HG03571 (cell line): ENCODE measurements around the gene LEFTY2.
"Not testable (repeated sequence)": the region's sequence is repeated elsewhere in the genome, so short reads cannot be mapped to it uniquely, and the experiment has no call there.

ENCODE experiments used
- ATAC-seq: cut with Tn5 transposase; IDR thresholded peaks from one replicate; pipeline ENCODE4 v1.9.1; 2021; ENCODE audit not compliant: unreplicated experiment

LEFTY2 gene

GRCh38 chr1:225941187-225941941, at the start of gene LEFTY2:
Gene LEFTY2 (minus strand): TSS chr1:225941220. CDS start chr1:225941140, 80 bp downstream.
- no peak for ATAC-seq

DNA sequence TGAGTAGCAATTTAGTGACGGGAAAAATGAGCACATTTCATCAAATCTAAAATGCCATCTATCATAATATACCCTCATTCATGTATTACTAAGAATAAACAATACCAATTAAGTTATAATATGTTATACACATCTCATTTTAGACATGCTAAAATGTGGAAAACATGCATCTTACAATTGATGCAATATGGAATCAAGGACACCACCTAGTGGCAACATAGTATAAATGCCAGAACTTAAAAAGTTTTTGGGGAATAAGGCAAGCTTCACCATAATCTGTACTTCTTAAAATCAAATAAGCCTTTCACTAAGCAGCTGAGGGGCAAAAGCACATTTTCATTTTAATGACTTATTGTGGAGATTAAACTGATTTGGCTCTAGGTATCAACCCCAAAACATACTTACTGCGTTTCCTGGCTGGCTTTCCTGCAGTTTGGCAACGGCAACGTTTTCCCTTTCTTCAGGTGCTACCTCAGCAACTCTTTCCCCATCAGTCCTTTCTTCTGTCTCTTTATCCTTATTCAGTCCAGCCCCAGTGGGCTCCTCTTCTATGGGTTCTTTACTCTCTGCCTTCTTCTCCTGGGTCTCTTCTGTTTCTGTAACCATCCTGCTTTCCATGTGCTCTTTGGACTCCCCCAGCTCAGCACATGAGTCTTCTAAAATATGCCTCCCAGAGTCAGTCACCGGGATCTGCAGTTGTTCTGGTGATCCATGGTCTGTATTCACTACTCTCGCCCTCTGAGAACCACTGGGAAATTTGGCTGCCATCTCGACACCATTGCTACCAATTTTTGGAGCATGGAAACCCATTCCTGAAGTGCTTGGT, 46.7 kb upstream of the LEFTY2 start:
- no peak for ATAC-seq

- ATAC-seq: no peak
These were observed 40.7 kb upstream of the LEFTY2 start for GRCh38 chr1:225981714-225982113.

DNA sequence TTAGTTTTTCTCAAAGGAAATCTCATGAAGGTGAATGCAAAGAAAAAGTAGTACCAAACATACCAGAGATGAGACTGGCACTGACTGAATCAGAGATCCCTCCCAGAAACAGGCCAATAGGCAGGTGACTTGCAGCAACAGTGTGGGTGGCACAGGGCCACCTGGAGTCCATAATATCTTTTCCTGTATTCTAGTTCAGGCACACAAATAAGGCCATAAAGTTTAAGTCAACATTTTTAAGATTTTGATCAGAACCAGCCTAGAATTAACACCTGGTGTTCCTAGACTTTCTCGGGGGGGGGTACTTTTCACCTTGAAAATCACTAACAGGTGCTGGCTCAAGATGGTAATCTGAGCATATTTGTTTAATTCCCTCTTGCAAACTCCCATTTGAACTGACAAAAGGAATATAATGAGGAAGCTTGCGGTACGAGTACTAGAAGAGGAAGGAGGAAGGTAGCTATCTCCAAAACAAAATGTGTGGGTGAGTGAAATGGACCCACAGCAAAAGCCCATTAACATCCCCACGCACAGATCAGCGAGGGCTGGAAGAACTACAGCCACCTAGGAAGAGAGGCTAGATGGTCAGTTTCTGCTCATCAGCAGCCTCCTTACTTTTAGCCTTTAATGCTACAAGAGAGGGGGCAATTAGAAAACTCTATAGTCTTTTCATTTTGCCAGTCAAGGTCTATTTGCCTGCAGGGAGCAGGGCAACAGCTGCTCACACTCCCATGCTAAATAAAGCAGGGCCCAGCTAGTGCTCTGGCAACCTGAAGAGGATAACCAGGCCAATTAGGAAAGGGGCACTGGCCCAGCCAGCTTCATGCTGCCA, 39.2 kb upstream of the LEFTY2 start:
- no peak for ATAC-seq

GRCh38 chr1:225979421-225979820, 38.4 kb upstream of the LEFTY2 start:
- ATAC-seq: no peak

DNA sequence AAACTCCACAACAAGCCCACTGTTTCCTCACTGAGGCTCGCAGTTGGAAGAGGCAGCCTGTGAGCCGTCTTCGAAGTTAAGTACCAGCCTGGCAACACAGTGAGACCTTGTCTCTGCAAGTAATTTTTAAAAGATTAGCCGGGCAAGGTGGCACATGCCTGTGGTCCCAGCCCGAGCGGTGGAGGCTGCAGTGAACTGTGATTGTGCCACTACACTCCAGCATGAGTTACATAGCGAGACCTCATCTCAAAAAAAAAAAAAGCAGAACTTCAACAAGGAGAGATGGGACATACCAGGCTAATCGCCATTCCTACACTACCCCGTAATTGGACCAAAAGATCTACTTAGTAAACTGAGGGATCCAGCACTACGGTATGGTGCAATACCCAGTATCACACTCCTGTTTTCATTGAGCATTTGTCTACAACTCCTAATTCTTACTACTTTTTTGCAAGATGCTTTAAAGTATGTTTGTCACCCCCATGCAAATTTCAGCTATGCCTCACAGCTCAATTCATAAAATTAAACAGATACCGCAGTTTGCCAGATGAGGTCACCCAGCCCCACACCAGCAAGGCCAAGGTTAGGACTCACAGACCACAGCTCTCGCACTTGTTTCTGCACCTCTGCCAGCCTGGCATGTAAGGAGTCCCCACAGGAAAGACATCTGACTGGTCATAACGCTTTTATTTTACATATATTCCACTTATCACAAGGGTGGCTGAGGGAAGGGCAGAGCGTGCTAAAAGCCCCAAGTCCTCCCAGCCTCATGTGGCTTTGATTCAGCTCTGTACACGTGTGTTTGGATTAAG, 37.1 kb upstream of the LEFTY2 start:
- ATAC-seq: peak; percentile 59

GRCh38 chr1:225975146-225975545, 34.1 kb upstream of the LEFTY2 start:
- not testable (repeated sequence) for ATAC-seq

DNA sequence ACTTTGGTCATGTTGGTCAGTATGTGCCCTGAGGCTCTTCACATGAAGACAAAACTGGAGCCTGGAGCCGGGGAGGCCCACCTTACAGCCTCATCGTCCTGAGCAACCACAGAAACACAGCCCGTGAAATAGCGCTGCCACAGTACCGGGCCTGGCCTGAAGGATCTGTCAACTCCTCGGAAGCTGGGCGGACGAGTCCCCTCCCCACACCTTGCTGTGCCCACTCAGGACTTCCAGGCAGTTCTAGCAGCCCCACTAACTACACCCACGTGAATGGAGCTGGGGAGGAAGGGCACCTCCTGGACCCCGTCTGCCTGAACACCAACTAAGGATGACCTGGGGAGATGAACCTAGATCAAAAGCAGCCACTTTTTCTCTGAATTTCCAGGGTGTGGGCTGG, 33.4 kb upstream of the LEFTY2 start:
- no peak for ATAC-seq

DNA sequence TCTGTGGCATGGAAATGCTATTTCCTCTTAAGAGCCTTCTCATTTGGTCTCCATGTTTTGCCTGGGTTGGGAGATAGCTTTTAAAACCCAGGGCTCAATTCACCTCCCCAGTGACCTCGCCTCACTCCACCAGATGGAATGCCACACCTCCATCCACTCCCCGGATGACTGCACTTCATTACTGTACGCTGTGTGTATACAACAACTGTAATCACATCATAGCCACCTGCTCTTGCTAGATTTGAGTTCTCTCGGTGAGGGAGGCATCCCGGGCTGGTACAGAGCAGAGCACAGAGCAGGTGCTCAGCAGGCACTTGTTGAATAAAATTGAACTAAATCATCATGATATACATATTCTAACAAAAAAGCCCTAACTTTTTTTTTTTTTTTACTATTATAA, 32.1 kb upstream of the LEFTY2 start:
- no peak for ATAC-seq

DNA sequence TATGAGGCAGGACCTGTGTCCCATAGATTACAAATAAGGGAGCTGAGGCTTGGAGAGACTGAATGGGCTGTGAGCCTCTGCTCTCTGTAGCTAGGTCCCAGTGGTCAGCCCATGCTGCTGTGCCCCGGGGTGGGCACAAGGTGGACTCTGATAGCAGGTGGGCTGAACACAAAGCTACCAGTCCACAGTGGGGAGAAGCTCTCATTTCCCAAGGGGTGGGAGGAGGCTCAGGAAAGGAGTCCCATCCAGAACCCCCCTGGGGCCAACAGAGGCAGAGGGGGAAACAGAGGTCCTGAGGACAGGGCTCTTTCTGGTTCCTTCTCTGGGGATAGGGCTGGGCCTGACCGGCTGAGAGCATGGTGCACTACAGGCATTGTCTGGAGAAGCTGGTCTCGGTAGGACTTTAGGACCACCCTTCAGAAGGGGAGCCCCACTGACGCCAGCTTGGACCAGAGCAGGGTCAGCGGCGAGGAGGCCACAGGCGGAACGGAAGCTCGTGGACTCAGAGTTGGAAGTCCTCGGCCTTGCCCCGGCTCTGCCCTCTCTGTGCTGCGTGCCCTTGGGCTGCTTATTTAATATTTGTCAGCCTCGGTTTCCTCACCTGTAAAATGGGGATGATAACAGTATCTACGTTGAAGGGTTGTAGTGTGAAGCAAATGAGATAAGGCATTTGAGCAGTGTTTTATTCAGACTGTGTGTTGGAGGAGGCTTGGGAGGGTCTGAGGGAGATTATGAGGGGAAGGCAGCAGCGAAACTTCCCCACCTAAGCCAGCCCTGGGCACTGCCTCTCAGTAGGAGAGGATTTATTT, 31.5 kb upstream of the LEFTY2 start:
- no peak for ATAC-seq

- not testable (repeated sequence) for ATAC-seq
These were observed 29.7 kb upstream of the LEFTY2 start for GRCh38 chr1:225970592-225971157.

DNA sequence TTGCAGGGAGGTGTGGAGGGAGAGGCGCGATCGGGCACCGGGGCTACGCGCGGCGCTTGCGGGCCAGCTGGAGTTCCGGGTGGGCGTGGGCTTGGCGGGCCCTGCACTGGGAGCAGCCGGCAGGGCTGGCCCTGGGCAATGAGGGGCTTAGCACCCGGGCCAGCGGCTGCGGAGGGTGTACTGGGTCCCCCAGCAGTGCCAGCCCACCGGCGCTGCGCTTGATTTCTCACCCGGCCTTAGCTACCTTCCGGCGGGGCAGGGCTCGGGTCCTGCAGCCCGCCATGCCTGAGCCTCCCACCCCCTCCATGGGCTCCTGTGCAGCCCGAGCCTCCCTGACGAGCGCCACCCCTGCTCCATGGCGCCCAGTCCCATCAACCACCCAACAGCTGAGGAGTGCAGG, 28.7 kb upstream of the LEFTY2 start:
- not testable (repeated sequence) for ATAC-seq

GRCh38 chr1:225965231-225965630, 24.2 kb upstream of the LEFTY2 start:
- no peak for ATAC-seq

DNA sequence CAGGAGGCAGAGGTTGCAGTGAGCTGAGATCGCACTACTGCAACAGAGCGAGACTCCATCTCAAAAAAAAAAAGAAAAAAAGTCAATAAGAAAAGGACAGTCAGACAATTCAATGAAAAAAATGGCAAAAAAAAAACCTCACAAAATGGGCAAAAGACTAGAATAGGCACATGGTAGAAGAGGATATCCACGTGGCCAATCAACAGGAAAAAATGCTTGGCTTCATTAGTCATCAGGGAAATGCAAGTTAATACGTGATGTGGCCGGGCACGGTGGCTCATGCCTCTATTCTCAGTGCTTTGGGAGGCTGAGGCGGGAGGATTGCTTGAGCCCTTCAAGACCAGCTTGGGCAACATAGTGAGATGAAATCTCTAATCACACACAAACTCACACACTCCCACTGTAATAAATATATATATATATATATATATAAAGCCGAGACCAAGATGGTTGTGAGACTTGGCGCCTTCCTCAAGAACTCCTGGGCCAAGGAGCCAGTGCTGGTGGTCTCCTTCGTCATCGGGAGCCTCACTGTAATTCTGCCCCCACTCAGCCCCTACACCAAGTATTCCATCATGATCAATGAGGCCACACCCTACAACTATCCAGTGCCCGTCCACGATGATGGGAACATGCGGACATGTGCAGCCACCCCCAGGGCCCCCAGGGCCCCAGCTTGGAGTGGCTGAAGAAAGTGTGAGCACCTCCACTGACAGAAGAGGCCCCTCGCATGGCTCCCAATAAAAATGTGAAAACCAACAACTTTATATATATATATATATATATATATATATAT, 22.9 kb upstream of the LEFTY2 start:
- ATAC-seq: no peak

GRCh38 chr1:225962440-225962975, 21.5 kb upstream of the LEFTY2 start:
- ATAC-seq: no peak

DNA sequence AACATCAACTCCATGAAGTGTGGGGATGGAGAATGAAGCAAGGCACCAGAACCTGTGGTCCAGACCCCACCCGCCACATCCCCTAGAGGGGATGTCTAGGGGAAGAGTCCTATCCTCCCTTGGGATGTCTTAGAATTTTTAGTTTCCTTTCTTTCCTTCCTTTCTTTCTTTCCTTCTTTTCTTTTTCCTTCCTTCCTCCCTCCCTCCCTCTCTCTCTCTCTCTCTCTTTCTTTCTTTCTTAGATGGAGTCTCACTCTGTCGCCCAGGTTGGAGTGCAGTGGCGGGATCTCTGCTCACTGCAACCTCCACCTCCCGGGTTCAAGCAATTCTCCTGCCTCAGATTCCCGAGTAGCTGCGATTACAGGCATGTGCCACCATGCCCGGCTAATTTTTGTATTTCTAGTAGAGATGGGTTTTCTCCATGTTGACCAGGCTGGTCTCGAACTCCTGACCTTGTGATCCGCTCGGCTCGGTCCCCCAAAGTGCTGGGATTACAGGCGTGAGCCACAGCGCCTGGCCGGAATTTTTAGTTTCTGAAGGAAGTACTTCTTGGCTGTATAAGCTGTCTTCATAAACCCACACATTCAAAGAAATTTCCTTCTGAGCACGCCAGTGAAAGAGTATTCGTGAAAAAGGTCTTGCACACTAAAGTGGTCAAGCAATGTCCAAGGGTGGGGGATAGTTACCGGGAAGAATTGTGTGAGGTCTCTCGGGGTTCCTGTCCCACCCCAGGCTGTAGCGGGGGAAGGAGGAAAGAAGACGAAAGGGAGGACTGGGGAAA, 20.8 kb upstream of the LEFTY2 start:
- ATAC-seq: no peak

- no peak for ATAC-seq
These were observed 17.0 kb upstream of the LEFTY2 start for GRCh38 chr1:225958041-225958440.

DNA sequence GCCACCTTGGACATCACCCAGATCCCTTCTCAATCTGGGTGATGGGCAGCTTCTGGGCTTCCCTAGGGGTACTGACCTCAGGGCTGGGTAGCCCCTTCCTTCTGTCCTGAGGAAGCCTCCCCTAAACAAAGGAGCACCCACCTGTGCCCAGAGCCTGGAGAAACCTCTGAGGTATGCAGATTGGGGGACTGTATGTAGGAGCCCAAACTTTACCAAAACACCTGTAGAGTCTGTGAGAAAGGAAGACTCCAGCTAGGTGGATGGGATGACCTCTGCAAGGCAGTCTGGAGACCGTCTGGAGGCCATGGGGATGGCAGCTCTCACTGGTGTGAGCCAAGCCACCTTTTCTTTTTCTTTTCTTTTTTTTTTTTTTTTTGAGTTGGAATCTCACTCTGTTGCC, 13.7 kb upstream of the LEFTY2 start:
- ATAC-seq: no peak
